Bone marrow (tissue), 2 donors: ENCODE measurements around the gene TRIM56.
"Not testable (repeated sequence)": the region's sequence is repeated elsewhere in the genome, so short reads cannot be mapped to it uniquely, and the experiment has no call there.

Experiments used
- DNase-seq, 2 donors: peaks; one replicate each; lab custom pipeline; 2025; lab: John Stamatoyannopoulos, UW

TRIM56 gene

DNA sequence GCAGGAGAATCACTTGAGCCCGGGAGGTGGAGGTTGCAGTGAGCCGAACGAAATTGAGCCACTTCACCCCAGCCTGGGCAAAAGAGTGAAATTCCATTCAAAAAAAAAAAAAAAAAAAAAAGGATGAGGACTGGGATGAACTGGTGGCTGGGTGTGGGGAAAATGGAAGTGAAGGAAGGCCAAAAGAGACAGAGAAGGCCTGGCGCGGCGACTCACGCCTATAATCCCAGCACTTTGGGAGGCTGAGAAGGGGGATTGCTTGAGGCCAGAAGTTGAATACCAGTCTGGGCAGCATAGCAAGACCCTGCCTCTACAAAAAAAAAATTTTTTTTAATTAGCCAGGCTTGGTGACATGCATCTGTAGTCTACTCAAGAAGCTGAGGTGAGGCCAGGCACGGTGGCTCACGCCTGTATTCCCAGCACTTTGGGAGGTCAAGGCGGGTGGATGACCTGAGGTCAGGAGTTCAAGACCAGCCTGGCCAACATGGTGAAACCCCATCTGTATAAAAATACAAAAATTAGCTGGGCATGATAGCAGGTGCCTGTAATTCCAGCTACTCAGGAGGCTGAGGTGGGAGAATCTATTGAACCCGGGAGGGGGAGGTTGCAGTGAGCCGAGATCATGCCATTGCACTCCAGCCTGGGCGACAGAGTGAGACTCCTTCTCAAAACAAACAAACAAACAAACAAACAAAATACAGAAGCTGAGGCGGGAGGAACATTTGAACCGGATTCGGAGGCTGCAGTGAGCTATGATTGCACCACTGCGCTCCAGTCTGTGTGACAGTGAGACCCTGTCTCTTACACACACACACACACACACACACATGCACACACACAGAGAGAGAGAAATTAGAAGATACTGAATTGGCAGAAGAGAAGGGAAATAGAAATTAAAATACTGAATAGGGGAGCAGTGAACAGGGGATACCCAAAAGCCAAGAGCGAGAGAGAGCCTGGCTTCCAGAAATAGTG lies 47.6 kb downstream of the TRIM56 start:
- DNase-seq, result not testable (repeated sequence)

GRCh38 chr7:101133621-101134398 lies 48.5 kb downstream of the TRIM56 start:
- DNase-seq, result no peak

GRCh38 chr7:101134399-101134980 lies 49.2 kb downstream of the TRIM56 start:
- DNase-seq, result peak in 1 of 2 donors; percentile 30

DNA sequence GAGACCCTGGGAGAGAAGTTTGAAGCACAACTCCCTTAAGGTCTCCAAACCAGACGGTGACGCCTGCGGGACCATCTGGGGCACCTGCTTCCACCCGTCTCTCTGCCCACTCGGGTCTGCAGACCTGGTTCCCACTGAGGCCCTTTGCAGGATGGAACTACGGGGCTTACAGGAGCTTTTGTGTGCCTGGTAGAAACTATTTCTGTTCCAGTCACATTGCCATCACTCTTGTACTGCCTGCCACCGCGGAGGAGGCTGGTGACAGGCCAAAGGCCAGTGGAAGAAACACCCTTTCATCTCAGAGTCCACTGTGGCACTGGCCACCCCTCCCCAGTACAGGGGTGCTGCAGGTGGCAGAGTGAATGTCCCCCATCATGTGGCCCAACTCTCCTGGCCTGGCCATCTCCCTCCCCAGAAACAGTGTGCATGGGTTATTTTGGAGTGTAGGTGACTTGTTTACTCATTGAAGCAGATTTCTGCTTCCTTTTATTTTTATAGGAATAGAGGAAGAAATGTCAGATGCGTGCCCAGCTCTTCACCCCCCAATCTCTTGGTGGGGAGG lies 52.5 kb downstream of the TRIM56 start:
- no peak for DNase-seq

- DNase-seq, result peak; percentile 78 to 90
Measured at GRCh38 chr7:101138213-101138870, 53.1 kb downstream of the TRIM56 start.

DNA sequence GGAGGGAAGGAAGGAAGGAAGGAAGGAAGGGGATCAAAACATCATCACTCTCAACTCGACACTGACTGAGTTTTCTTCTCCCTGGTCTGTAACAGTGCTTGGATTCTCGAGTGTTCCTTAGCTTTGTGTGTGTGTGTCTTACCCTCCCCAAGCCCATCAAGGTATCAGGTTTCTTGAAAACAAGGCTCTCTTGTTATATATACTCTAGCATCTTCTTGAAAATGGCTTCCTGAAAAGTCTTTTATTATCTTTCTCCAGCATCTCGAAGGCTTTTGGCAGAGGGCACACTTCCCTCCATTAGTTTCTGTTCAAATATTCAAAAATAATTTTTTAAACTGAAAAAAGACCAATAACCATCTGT lies 55.0 kb downstream of the TRIM56 start:
- DNase-seq, result no peak

- DNase-seq, result no peak
Measured at GRCh38 chr7:101140746-101141382, 55.6 kb downstream of the TRIM56 start.
